ENCODE results near the gene RCOR3. TPM values are rescaled to one million over a fixed set of nuclear protein-coding genes. Genes with fewer than 3 reads are reported as not detected.
"Not testable (repeated sequence)": the region's sequence is repeated elsewhere in the genome, so short reads cannot be mapped to it uniquely, and the experiment has no call there.

Gene RCOR3
- total RNA-seq, 1 donor from 2014 or later, result 7.6 TPM

GRCh38 chr1:211217392-211217791, 41.8 kb upstream of the RCOR3 start:
- H3K27me3 ChIP-seq (ENCODE audit: control insufficient read depth, insufficient read depth, low read length), result no peaks in the 10 kb centered on the region
- FAIRE-seq, result no peak
- DNase-seq (ENCODE audit: low read depth), result no peak
- H3K4me3 ChIP-seq (ENCODE audit: low read depth, low read length), result no peak overlapping the region
- TF ChIP-seq CTCF (IDR thresholded peaks at IDR 0.05; ENCODE audit: insufficient read depth, low read length, severe bottlenecking), result no peak
- H3K36me3 ChIP-seq (ENCODE audit: control insufficient read depth, insufficient read depth, low read length), result no peaks in the 10 kb centered on the region

GRCh38 chr1:211222469-211223234, 36.5 kb upstream of the RCOR3 start:
- not testable (repeated sequence) for H3K4me3 ChIP-seq (ENCODE audit: low read depth, low read length); H3K36me3 ChIP-seq (ENCODE audit: control insufficient read depth, insufficient read depth, low read length); FAIRE-seq; H3K27me3 ChIP-seq (ENCODE audit: control insufficient read depth, insufficient read depth, low read length)
- peak; percentile 59 for DNase-seq (ENCODE audit: low read depth)

- H3K4me3 ChIP-seq (ENCODE audit: low read depth, low read length); FAIRE-seq; H3K27me3 ChIP-seq (ENCODE audit: control insufficient read depth, insufficient read depth, low read length); H3K36me3 ChIP-seq (ENCODE audit: control insufficient read depth, insufficient read depth, low read length); DNase-seq (ENCODE audit: low read depth): not testable (repeated sequence)
Observed at GRCh38 chr1:211228573-211229364, 30.4 kb upstream of the RCOR3 start.

GRCh38 chr1:211229365-211229759, 29.8 kb upstream of the RCOR3 start:
- H3K36me3 ChIP-seq (ENCODE audit: control insufficient read depth, insufficient read depth, low read length), result no peaks in the 10 kb centered on the region
- TF ChIP-seq CTCF (IDR thresholded peaks at IDR 0.05; ENCODE audit: insufficient read depth, low read length, severe bottlenecking), result no peak

GRCh38 chr1:211231873-211232272, 27.3 kb upstream of the RCOR3 start:
- no peak for TF ChIP-seq CTCF (IDR thresholded peaks at IDR 0.05; ENCODE audit: insufficient read depth, low read length, severe bottlenecking)
- FAIRE-seq (no peak), DNase-seq (ENCODE audit: low read depth) (no peak)
- H3K36me3 ChIP-seq (ENCODE audit: control insufficient read depth, insufficient read depth, low read length), result no peaks in the 10 kb centered on the region
- no peak overlapping the region for H3K4me3 ChIP-seq (ENCODE audit: low read depth, low read length)
- H3K27me3 ChIP-seq (ENCODE audit: control insufficient read depth, insufficient read depth, low read length), result no peaks in the 10 kb centered on the region

More at GRCh38 chr1:211229365-211229759, 29.8 kb upstream of the RCOR3 start:
- DNase-seq (ENCODE audit: low read depth), result no peak
- no peak for FAIRE-seq
- H3K27me3 ChIP-seq (ENCODE audit: control insufficient read depth, insufficient read depth, low read length), result no peaks in the 10 kb centered on the region
- H3K4me3 ChIP-seq (ENCODE audit: low read depth, low read length), result no peak overlapping the region

- no peak overlapping the region for H3K4me3 ChIP-seq (ENCODE audit: low read depth, low read length)
- no peaks in the 10 kb centered on the region for H3K36me3 ChIP-seq (ENCODE audit: control insufficient read depth, insufficient read depth, low read length)
- FAIRE-seq, result no peak
- no peaks in the 10 kb centered on the region for H3K27me3 ChIP-seq (ENCODE audit: control insufficient read depth, insufficient read depth, low read length)
- no peak for TF ChIP-seq CTCF (IDR thresholded peaks at IDR 0.05; ENCODE audit: insufficient read depth, low read length, severe bottlenecking)
- DNase-seq (ENCODE audit: low read depth), result peak; percentile 20
Observed at GRCh38 chr1:211236633-211237320, 22.4 kb upstream of the RCOR3 start.
